ENCODE measurements around the gene EMP2. TPM values are rescaled to one million over a fixed set of nuclear protein-coding genes. Genes with fewer than 3 reads are reported as not detected.

Gene EMP2
- total RNA-seq, 1 donor from 2014 or later = 51.1 TPM

- intact Hi-C loops (cut with DNase I) = no loop called here
- no peak for DNase-seq (ENCODE audit: low spot score)
These were observed 32.3 kb upstream of the EMP2 start for GRCh38 chr16:10612649-10613179.

- no peak for DNase-seq (ENCODE audit: low spot score)
- intact Hi-C loops (cut with DNase I) = no loop called here
These were observed 31.5 kb upstream of the EMP2 start for GRCh38 chr16:10611825-10612342.

GRCh38 chr16:10610499-10611184 is 30.2 kb upstream of the EMP2 start:
- intact Hi-C loops (cut with DNase I) = no loop called here
- DNase-seq (ENCODE audit: low spot score) = no peak

GRCh38 chr16:10609402-10609774 is 29.0 kb upstream of the EMP2 start:
- DNase-seq (ENCODE audit: low spot score) = no peak
- intact Hi-C loops (cut with DNase I) = no loop called here

- DNase-seq (ENCODE audit: low spot score) = no peak
- intact Hi-C loops (cut with DNase I) = no loop called here
These were observed 28.4 kb upstream of the EMP2 start for GRCh38 chr16:10608687-10609401.

- no peak for DNase-seq (ENCODE audit: low spot score)
- intact Hi-C loops (cut with DNase I) = no loop called here
These were observed 26.8 kb upstream of the EMP2 start for GRCh38 chr16:10607157-10607556.

GRCh38 chr16:10606607-10607006 is 26.2 kb upstream of the EMP2 start:
- no peak for DNase-seq (ENCODE audit: low spot score)
- intact Hi-C loops (cut with DNase I) = no loop called here

GRCh38 chr16:10605636-10606035 is 25.2 kb upstream of the EMP2 start:
- intact Hi-C loops (cut with DNase I) = no loop called here

GRCh38 chr16:10601444-10602408 is 21.3 kb upstream of the EMP2 start:
- no peak for DNase-seq (ENCODE audit: low spot score)
- intact Hi-C loops (cut with DNase I) = no loop called here

More at GRCh38 chr16:10605636-10606035, 25.2 kb upstream of the EMP2 start:
- no peak for DNase-seq (ENCODE audit: low spot score)

- DNase-seq (ENCODE audit: low spot score) = no peak
These were observed 20.5 kb upstream of the EMP2 start for GRCh38 chr16:10600782-10601443.

GRCh38 chr16:10599626-10600025 is 19.2 kb upstream of the EMP2 start:
- DNase-seq (ENCODE audit: low spot score) = no peak
- intact Hi-C loops (cut with DNase I) = no loop called here

More at GRCh38 chr16:10600782-10601443, 20.5 kb upstream of the EMP2 start:
- intact Hi-C loops (cut with DNase I) = no loop called here

- DNase-seq (ENCODE audit: low spot score) = no peak
- intact Hi-C loops (cut with DNase I) = no loop called here
These were observed 17.8 kb upstream of the EMP2 start for GRCh38 chr16:10598157-10598556.

- no peak for DNase-seq (ENCODE audit: low spot score)
- intact Hi-C loops (cut with DNase I) = no loop called here
These were observed 16.8 kb upstream of the EMP2 start for GRCh38 chr16:10597187-10597601.

GRCh38 chr16:10594312-10594950 is 14.0 kb upstream of the EMP2 start:
- intact Hi-C loops (cut with DNase I) = no loop called here

GRCh38 chr16:10592611-10593010 is 12.2 kb upstream of the EMP2 start:
- intact Hi-C loops (cut with DNase I) = no loop called here
- no peak for DNase-seq (ENCODE audit: low spot score)

More at GRCh38 chr16:10594312-10594950, 14.0 kb upstream of the EMP2 start:
- DNase-seq (ENCODE audit: low spot score) = no peak

GRCh38 chr16:10590342-10590741 is 9.9 kb upstream of the EMP2 start:
- intact Hi-C loops (cut with DNase I) = no loop called here
- DNase-seq (ENCODE audit: low spot score) = no peak

- DNase-seq (ENCODE audit: low spot score) = no peak
- intact Hi-C loops (cut with DNase I) = no loop called here
These were observed 8.7 kb upstream of the EMP2 start for GRCh38 chr16:10589109-10589508.

- no peak for DNase-seq (ENCODE audit: low spot score)
- intact Hi-C loops (cut with DNase I) = no loop called here
These were observed 7.2 kb upstream of the EMP2 start for GRCh38 chr16:10587622-10588021.

All from cardiac septum (tissue), 1 donor.